Adrenal gland (tissue), 12 donors: ENCODE results near the gene CTBP1. TPM values are rescaled to one million over a fixed set of nuclear protein-coding genes. Genes with fewer than 3 reads are reported as not detected.
A peak's percentile ranks its signal among the peaks of the same experiment; 100 is the strongest.

Experiments used
- DNase-seq, 7 donors: peaks; one replicate each; pipeline ENCODE4 v3.0.0-alpha.2; 2019 to 2020
- H3K27ac ChIP-seq, 5 donors: fragments of 200-600 bp; sonication (generic) in 4 of 5; 1 replicate in 3 of 5; 2 replicates in 2 of 5; pipeline versions ENCODE4 v1.5.1 to v1.8.0; 2016 to 2020; ENCODE audit warnings: mild to moderate bottlenecking in 1 of 5
- H3K27me3 ChIP-seq: fragments of 200-600 bp; 2 replicates; pipeline ENCODE4 v1.8.0; 2021
- H3K36me3 ChIP-seq, 2 donors: fragments of 200-600 bp; replicated peaks in 1 of 2; 1 replicate in 1 of 2; 2 replicates in 1 of 2; pipeline versions ENCODE4 v1.5.1 to v1.8.0; 2018 to 2022
- H3K4me1 ChIP-seq, 2 donors: fragments of 200-600 bp; replicated peaks in 1 of 2; 1 replicate in 1 of 2; 2 replicates in 1 of 2; pipeline versions ENCODE4 v1.5.1 to v1.8.0; 2018 to 2021
- H3K4me3 ChIP-seq, 4 donors: fragments of 200-600 bp; sonication (generic) in 3 of 4; one replicate each; pipeline ENCODE4 v1.5.1; 2016 to 2018
- H3K9me3 ChIP-seq, 3 donors: fragments of 200-600 bp; sonication (generic) in 1 of 3; replicated peaks in 1 of 3; 1 replicate in 2 of 3; 2 replicates in 1 of 3; pipeline versions ENCODE4 v1.5.1 to v1.8.0; 2016 to 2021
- POLR2A ChIP-seq, 2 donors: fragments of 450-650 bp; IDR thresholded peaks; one replicate each; pipeline ENCODE4 v1.6.1; 2017; ENCODE audit warnings: antibody characterized with exemption in 2 of 2, mild to moderate bottlenecking in 2 of 2, moderate library complexity in 1 of 2
- WGBS, 4 donors: extraction: QIAGEN DNeasy Blood & Tissue Kit in 2 of 4; methylation state at CpG; one replicate each; pipeline versions ENCODE4 v1.1.5 to v1.1.7; 2013 to 2017; 5-methylcytosine and 5-hydroxymethylcytosine counted together
- intact Hi-C, 2 donors: fragments of 100-400 bp; cut with DNase I; formaldehyde crosslinking; loops; one replicate each; pipeline versions ENCODE4 v1.14.1 to v1.15.0; 2022 to 2023
- polyA plus RNA-seq, 3 donors: library from polyadenylated mRNA; stranded (reverse); fragments of 200-250 nt in 2 of 3; fragments of 350-450 nt in 1 of 3; fragmentation: Illumina TruSeq in 1 of 3; extraction: RNeasy Lipid Tissue Mini Kit (QIAGEN cat#74804) in 1 of 3; gene quantifications; one replicate each; pipeline ENCODE4 v1.2.3, GENCODE V29; 2013 to 2014
- total RNA-seq, 9 donors: library from RNA; depleted of rRNA in 4 of 9; stranded (reverse); fragments of >200 nt in 4 of 9; fragments of 120-200 nt in 1 of 9; fragmentation: NEBNext Ultra II Directional in 1 of 9; extraction: Animal tissue kit (Norgen Biotek cat#: 25700) in 1 of 9; gene quantifications; one replicate each; pipeline versions ENCODE4 v1.1.0 to v1.2.4, GENCODE V29; 2013 to 2023
- TF ChIP-seq, protein P1 (sequence below), 6 experiments: fragments of 450-650 bp in 4 of 6; fragments of 200-600 bp in 2 of 6; sonication (generic) in 1 of 6; IDR thresholded peaks; 1 replicate in 5 of 6; 2 replicates in 1 of 6; pipeline versions ENCODE4 v1.5.1 to v1.8.0; 2016 to 2021; ENCODE audit warnings: antibody characterized with exemption in 6 of 6, mild to moderate bottlenecking in 2 of 6, moderate library complexity in 1 of 6
- donor health status: healthy with polysubstance abuse.
- donor health status: Bipolar disorder and iron deficiency.
- donor health status: DM: yes; HTN: yes; CAD: no.
- donor health status: DM: no; HTN: no; CAD: no.
- donor health status: DM: no; HTN: no; CAD: no.
- donor health status: DM: yes; HTN: yes; CAD: no.

The CTBP1 gene
- total and polyA plus RNA-seq, 12 donors, result 45.7 to 293 (median 159) TPM

DNA sequence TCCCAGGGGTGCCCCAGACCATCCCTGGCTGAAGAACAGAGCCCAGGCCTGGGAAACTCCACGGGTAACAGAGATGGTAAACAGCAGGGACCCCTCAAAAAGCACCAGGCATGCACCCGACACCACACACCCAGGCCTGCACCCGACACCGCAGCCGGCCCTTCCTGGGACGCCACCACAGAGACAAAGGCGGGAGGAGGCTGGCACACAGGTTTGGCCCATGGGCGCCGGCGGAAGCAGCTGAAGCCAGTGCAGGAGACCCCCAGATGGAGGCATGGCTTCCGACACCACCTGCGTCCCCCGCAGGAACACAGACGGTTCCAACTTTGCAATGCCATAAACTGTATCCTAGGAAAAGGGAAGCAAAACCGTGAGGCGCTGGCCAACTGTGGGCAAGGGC, 22.3 kb downstream of the CTBP1 start:
- H3K9me3 ChIP-seq, result no peaks in the 10 kb centered on the region
- 71 to 87% (median 86%) methylated on average over 13 to 16 of the region's 16 CpGs for WGBS, 4 donors
- H3K4me3 ChIP-seq, result no peak overlapping the region
- H3K4me1 ChIP-seq, result peaks cover 12 to 17% of the 10 kb centered on the region in 2 donors
- intact Hi-C loops, result no loop called here
- no peaks in the 10 kb centered on the region for H3K27me3 ChIP-seq
- TF ChIP-seq, protein P1, sequence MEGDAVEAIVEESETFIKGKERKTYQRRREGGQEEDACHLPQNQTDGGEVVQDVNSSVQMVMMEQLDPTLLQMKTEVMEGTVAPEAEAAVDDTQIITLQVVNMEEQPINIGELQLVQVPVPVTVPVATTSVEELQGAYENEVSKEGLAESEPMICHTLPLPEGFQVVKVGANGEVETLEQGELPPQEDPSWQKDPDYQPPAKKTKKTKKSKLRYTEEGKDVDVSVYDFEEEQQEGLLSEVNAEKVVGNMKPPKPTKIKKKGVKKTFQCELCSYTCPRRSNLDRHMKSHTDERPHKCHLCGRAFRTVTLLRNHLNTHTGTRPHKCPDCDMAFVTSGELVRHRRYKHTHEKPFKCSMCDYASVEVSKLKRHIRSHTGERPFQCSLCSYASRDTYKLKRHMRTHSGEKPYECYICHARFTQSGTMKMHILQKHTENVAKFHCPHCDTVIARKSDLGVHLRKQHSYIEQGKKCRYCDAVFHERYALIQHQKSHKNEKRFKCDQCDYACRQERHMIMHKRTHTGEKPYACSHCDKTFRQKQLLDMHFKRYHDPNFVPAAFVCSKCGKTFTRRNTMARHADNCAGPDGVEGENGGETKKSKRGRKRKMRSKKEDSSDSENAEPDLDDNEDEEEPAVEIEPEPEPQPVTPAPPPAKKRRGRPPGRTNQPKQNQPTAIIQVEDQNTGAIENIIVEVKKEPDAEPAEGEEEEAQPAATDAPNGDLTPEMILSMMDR (IDR thresholded peaks at IDR 0.05), result no peak
- no peak for TF ChIP-seq POLR2A (IDR thresholded peaks at IDR 0.05)
- peak overlapping the region in 3 of 5 donors; percentile 60 to 84 (median 71) for H3K27ac ChIP-seq
- DNase-seq, result no peak
- peaks cover 0 to 76% of the 10 kb centered on the region in 2 donors for H3K36me3 ChIP-seq

DNA sequence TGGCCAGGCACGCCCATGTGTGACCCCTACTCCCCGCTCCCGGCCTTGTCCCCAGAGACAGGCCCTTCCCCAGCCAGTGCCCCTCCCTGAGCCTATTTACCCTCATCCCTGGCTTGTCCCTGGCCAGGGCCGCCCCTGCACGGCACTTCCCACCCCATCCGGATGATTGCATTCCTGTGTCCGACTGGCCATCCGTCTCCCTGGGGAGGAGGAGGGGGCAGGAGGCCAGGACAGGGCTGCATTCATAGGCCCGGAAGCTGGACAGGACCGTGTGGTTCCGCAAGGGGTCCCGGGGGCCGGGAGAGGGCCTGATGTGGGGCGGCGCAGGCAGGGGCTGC, 22.8 kb downstream of the CTBP1 start:
- no peak for TF ChIP-seq POLR2A (IDR thresholded peaks at IDR 0.05)
- TF ChIP-seq, protein P1 (IDR thresholded peaks at IDR 0.05), result no peak
- Histone ChIP-seq H3K27me3 (no peaks in the 10 kb centered on the region), H3K36me3 (peaks cover 0 to 75% of the 10 kb centered on the region in 2 donors), H3K9me3 (no peaks in the 10 kb centered on the region), H3K4me3 (no peak overlapping the region), H3K27ac (peak overlapping the region in 3 of 5 donors; percentile 60 to 84 (median 71)), H3K4me1 (peaks cover 12 to 16% of the 10 kb centered on the region in 2 donors)
- intact Hi-C loops, result no loop called here
- 41 to 66% (median 54%) methylated on average over 8 to 15 of the region's 15 CpGs for WGBS, 4 donors
- DNase-seq, result peak; percentile 48 to 82 (median 72)

DNA sequence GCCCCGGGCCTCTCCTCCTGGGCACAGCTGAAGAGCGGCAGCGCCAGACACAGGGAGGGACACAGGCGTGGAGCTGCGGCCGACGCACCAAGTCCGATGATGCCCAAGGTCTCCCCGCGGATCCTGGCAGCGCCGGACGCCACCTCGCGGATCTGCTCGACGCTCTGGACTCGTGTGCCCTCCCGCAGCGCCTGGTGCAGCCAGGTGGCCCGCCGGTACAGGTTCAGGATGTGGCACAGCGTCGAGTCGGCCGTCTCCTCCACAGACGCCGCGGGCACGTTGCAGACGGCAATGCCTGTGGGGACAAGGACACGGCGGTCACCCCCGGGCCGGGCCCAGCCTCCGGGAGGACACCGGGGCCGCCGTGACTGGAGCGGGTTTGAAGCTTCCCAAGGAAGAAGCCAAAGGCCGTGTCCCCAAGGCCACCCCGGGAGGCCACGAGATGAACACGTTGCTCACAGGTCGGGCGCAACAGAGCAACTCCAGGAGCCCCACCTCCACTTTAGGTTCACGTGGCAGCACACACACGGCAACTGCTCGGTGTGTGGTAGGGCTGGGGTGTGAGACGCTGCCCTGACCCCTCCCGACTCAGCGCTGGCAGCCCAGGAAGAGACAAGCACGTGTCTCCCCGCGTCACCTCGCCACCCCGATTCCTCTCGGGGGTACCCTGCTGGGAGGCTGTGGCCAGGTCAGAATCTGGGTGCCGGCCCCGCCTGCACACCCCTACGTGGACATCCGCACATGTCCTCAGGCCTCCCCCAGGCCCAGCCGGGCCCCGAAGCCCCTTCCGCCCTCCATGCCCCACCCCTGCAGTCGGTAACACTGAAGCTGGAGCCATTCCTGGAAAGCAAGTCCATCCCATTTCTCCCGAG, 23.4 kb downstream of the CTBP1 start:
- 50 to 86% (median 58%) methylated on average over 12 to 67 of the region's 67 CpGs for WGBS, 4 donors
- TF ChIP-seq POLR2A (IDR thresholded peaks at IDR 0.05), result no peak
- TF ChIP-seq, protein P1 (IDR thresholded peaks at IDR 0.05), result no peak
- DNase-seq, result peak; percentile 62 to 88 (median 82)
- Histone ChIP-seq H3K27me3 (no peaks in the 10 kb centered on the region), H3K4me3 (no peak overlapping the region), H3K4me1 (peaks cover 12 to 16% of the 10 kb centered on the region in 2 donors), H3K36me3 (peaks cover 0 to 72% of the 10 kb centered on the region in 2 donors), H3K27ac (peak overlapping the region in 4 of 5 donors; percentile 35 to 84 (median 66)), H3K9me3 (no peaks in the 10 kb centered on the region)
- intact Hi-C loops, result no loop called here

- 91 to 95% (median 94%) methylated on average over 16 to 40 of the region's 40 CpGs for WGBS, 4 donors
- intact Hi-C loops, result no loop called here
These were observed 24.8 kb downstream of the CTBP1 start for GRCh38 chr4:1223841-1224809.

More at GRCh38 chr4:1223841-1224809, 24.8 kb downstream of the CTBP1 start:
- no peaks in the 10 kb centered on the region for H3K27me3 ChIP-seq
- DNase-seq, result no peak
- H3K4me3 ChIP-seq, result no peak overlapping the region
- peaks cover 0 to 60% of the 10 kb centered on the region in 2 donors for H3K36me3 ChIP-seq
- peaks cover 16% of the 10 kb centered on the region in 2 donors for H3K4me1 ChIP-seq
- peak overlapping the region in 1 of 5 donors; percentile 84 for H3K27ac ChIP-seq
- no peaks in the 10 kb centered on the region for H3K9me3 ChIP-seq
- TF ChIP-seq, protein P1 (IDR thresholded peaks at IDR 0.05), result no peak
- no peak for TF ChIP-seq POLR2A (IDR thresholded peaks at IDR 0.05)
